Esophagus squamous epithelium (tissue), 4 donors: ENCODE measurements around the gene DIRAS1.

ENCODE experiments used
- POLR2A ChIP-seq, 4 donors: fragments of 450-650 bp; IDR thresholded peaks; one replicate each; pipeline ENCODE4 v1.6.1; 2017; ENCODE audit warnings: antibody characterized with exemption in 4 of 4, mild to moderate bottlenecking in 4 of 4, moderate library complexity in 3 of 4
- TF ChIP-seq, protein P1 (sequence below), 6 experiments: fragments of 450-650 bp in 4 of 6; fragments of 200-600 bp in 2 of 6; sonication (generic) in 2 of 6; IDR thresholded peaks; one replicate each; pipeline ENCODE4 v1.5.1; 2016 to 2019; ENCODE audit warnings: antibody characterized with exemption in 6 of 6, mild to moderate bottlenecking in 4 of 6, moderate library complexity in 4 of 6

DNA sequence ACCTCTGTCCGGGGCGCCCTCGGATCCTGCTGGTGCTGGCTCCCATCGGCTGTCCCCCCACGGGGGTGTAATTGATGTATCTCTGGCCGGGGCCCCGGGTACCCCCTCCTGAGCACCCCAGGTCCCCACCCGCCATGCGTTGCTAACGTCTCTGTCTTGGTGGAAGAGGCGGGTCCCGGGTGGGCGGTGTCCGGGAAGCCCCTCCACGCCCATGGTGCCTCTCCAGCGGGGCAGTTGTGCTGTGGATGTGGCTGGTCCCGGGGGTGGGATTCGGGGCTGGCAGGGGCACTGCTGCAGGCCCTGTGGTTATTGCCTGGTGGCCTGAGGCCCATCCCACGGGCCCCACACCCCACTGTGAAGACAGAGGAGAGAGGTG lies 4.9 kb downstream of the DIRAS1 start:
- TF ChIP-seq, protein P1, sequence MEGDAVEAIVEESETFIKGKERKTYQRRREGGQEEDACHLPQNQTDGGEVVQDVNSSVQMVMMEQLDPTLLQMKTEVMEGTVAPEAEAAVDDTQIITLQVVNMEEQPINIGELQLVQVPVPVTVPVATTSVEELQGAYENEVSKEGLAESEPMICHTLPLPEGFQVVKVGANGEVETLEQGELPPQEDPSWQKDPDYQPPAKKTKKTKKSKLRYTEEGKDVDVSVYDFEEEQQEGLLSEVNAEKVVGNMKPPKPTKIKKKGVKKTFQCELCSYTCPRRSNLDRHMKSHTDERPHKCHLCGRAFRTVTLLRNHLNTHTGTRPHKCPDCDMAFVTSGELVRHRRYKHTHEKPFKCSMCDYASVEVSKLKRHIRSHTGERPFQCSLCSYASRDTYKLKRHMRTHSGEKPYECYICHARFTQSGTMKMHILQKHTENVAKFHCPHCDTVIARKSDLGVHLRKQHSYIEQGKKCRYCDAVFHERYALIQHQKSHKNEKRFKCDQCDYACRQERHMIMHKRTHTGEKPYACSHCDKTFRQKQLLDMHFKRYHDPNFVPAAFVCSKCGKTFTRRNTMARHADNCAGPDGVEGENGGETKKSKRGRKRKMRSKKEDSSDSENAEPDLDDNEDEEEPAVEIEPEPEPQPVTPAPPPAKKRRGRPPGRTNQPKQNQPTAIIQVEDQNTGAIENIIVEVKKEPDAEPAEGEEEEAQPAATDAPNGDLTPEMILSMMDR (IDR thresholded peaks at IDR 0.05), result no peak
- no peak for TF ChIP-seq POLR2A (IDR thresholded peaks at IDR 0.05)
